Measurements from ENCODE around the gene FAM163B. TPM values are rescaled to one million over a fixed set of nuclear protein-coding genes. Genes with fewer than 3 reads are reported as not detected.

Gene FAM163B
- polyA plus RNA-seq, 1 donor (not counting 4 experiments of a cell fraction or from before 2014, with no cell fraction given): not detected

- Histone ChIP-seq H3K4me2 (ENCODE audit: control insufficient read depth, extremely low read depth, insufficient read depth, low read depth, low read length) (no peak overlapping the region), H3K4me3 (ENCODE audit: control insufficient read depth in 2 of 3, extremely low read depth in 1 of 3, insufficient read depth in 2 of 3, low read depth in 1 of 3, low read length in 3 of 3) (no peak overlapping the region), H3K79me2 (ENCODE audit: control insufficient read depth, insufficient read depth, low read length) (no peaks in the 10 kb centered on the region), H3K9ac (ENCODE audit: control insufficient read depth, extremely low read depth, insufficient read depth, low read length) (no peak overlapping the region), H4K20me1 (ENCODE audit: control insufficient read depth, extremely low read depth, insufficient read depth, low read length) (no peaks in the 10 kb centered on the region), H3K9me3 (ENCODE audit: control insufficient read depth, low read depth, low read length) (peaks cover 4% of the 10 kb centered on the region), H3K4me1 (ENCODE audit: control insufficient read depth, extremely low read depth, insufficient read depth, low read length) (no peaks in the 10 kb centered on the region), H3K36me3 (ENCODE audit: control insufficient read depth in 2 of 2, extremely low read depth in 1 of 2, insufficient read depth in 2 of 2, low read length in 2 of 2) (no peaks in the 10 kb centered on the region), H3K27ac (ENCODE audit: control insufficient read depth, insufficient read depth, low read length) (no peak overlapping the region), H3K9me1 (ENCODE audit: control insufficient read depth, extremely low read depth, insufficient read depth, low read length) (no peaks in the 10 kb centered on the region), H2AFZ (ENCODE audit: control insufficient read depth, low read length) (no peak overlapping the region), H3K27me3 (ENCODE audit: control insufficient read depth, extremely low read depth, insufficient read depth, low read length) (peaks cover 43% of the 10 kb centered on the region)
- DNase-seq (ENCODE audit: low read depth, low spot score): no peak
- peak; percentile 45 for TF ChIP-seq EZH2 (IDR thresholded peaks at IDR 0.05; ENCODE audit: low read length)
- TF ChIP-seq, protein P1, sequence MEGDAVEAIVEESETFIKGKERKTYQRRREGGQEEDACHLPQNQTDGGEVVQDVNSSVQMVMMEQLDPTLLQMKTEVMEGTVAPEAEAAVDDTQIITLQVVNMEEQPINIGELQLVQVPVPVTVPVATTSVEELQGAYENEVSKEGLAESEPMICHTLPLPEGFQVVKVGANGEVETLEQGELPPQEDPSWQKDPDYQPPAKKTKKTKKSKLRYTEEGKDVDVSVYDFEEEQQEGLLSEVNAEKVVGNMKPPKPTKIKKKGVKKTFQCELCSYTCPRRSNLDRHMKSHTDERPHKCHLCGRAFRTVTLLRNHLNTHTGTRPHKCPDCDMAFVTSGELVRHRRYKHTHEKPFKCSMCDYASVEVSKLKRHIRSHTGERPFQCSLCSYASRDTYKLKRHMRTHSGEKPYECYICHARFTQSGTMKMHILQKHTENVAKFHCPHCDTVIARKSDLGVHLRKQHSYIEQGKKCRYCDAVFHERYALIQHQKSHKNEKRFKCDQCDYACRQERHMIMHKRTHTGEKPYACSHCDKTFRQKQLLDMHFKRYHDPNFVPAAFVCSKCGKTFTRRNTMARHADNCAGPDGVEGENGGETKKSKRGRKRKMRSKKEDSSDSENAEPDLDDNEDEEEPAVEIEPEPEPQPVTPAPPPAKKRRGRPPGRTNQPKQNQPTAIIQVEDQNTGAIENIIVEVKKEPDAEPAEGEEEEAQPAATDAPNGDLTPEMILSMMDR (optimal IDR thresholded peaks at IDR 0.05 in 1 of 3, IDR thresholded peaks at IDR 0.05 in 1 of 3, conservative IDR thresholded peaks at IDR 0.05 in 1 of 3; ENCODE audit: extremely low read depth in 1 of 3, insufficient read depth in 2 of 3, low read length in 3 of 3): no peak
- dilution Hi-C loops (cut with MboI; ENCODE audit: extremely low pct_ligation_motif_present, low sequenced_read_pairs): no loop called here
- no peak for FAIRE-seq
These were observed 24.4 kb downstream of the FAM163B start for GRCh38 chr9:133584559-133585476.

- FAIRE-seq (no peak), DNase-seq (ENCODE audit: low read depth, low spot score) (no peak)
- no peaks in the 10 kb centered on the region for H3K4me1 ChIP-seq (ENCODE audit: control insufficient read depth, extremely low read depth, insufficient read depth, low read length)
- no peak overlapping the region for H3K4me3 ChIP-seq (ENCODE audit: control insufficient read depth in 2 of 3, extremely low read depth in 1 of 3, insufficient read depth in 2 of 3, low read depth in 1 of 3, low read length in 3 of 3)
- H3K9ac ChIP-seq (ENCODE audit: control insufficient read depth, extremely low read depth, insufficient read depth, low read length): no peak overlapping the region
- H3K27ac ChIP-seq (ENCODE audit: control insufficient read depth, insufficient read depth, low read length): no peak overlapping the region
- H3K79me2 ChIP-seq (ENCODE audit: control insufficient read depth, insufficient read depth, low read length): no peaks in the 10 kb centered on the region
- H3K9me3 ChIP-seq (ENCODE audit: control insufficient read depth, low read depth, low read length): peaks cover 4% of the 10 kb centered on the region
- H3K36me3 ChIP-seq (ENCODE audit: control insufficient read depth in 2 of 2, extremely low read depth in 1 of 2, insufficient read depth in 2 of 2, low read length in 2 of 2): no peaks in the 10 kb centered on the region
- TF ChIP-seq EZH2 (IDR thresholded peaks at IDR 0.05; ENCODE audit: low read length): no peak
- TF ChIP-seq, protein P1 (optimal IDR thresholded peaks at IDR 0.05 in 1 of 3, IDR thresholded peaks at IDR 0.05 in 1 of 3, conservative IDR thresholded peaks at IDR 0.05 in 1 of 3; ENCODE audit: extremely low read depth in 1 of 3, insufficient read depth in 2 of 3, low read length in 3 of 3): no peak
- H3K9me1 ChIP-seq (ENCODE audit: control insufficient read depth, extremely low read depth, insufficient read depth, low read length): no peaks in the 10 kb centered on the region
- no peak overlapping the region for H2AFZ ChIP-seq (ENCODE audit: control insufficient read depth, low read length)
- H3K4me2 ChIP-seq (ENCODE audit: control insufficient read depth, extremely low read depth, insufficient read depth, low read depth, low read length): no peak overlapping the region
- H3K27me3 ChIP-seq (ENCODE audit: control insufficient read depth, extremely low read depth, insufficient read depth, low read length): peaks cover 49% of the 10 kb centered on the region
- H4K20me1 ChIP-seq (ENCODE audit: control insufficient read depth, extremely low read depth, insufficient read depth, low read length): no peaks in the 10 kb centered on the region
- dilution Hi-C loops (cut with MboI; ENCODE audit: extremely low pct_ligation_motif_present, low sequenced_read_pairs): no loop called here
These were observed 25.0 kb downstream of the FAM163B start for GRCh38 chr9:133584167-133584558.

Measured in keratinocyte (primary cell).